Ovary (tissue), 10 donors: ENCODE measurements around the gene PLEKHG2. TPM values are rescaled to one million over a fixed set of nuclear protein-coding genes. Genes with fewer than 3 reads are reported as not detected.

Experiments used
- DNase-seq, 5 donors: peaks; one replicate each; pipeline ENCODE4 v3.0.0-alpha.2; 2019 to 2020
- H3K27ac ChIP-seq, 2 donors: fragments of 200-600 bp; one replicate each; pipeline versions ENCODE4 v1.5.1 to v1.8.0; 2019 to 2022
- H3K27me3 ChIP-seq: fragments of 200-600 bp; one replicate; pipeline ENCODE4 v1.8.0; 2022
- H3K36me3 ChIP-seq: fragments of 200-600 bp; sonication (generic); one replicate; pipeline ENCODE4 v1.5.1; 2019
- H3K4me1 ChIP-seq: one replicate; pipeline ENCODE4 v1.8.1; 2013; ENCODE audit warnings: mild to moderate bottlenecking, moderate library complexity; ENCODE audit not compliant: insufficient read depth
- H3K4me3 ChIP-seq: fragments of 200-600 bp; sonication (generic); one replicate; pipeline ENCODE4 v1.5.1; 2017
- H3K9me3 ChIP-seq, 2 donors: fragments of 200-600 bp in 1 of 2; sonication (generic) in 1 of 2; one replicate each; pipeline versions ENCODE4 v1.5.1 to v1.8.1; 2013 to 2019; ENCODE audit warnings: mild to moderate bottlenecking in 1 of 2, moderate library complexity in 1 of 2
- CTCF ChIP-seq, 3 donors: fragments of 450-650 bp in 2 of 3; fragments of 200-600 bp in 1 of 3; IDR thresholded peaks; one replicate each; pipeline versions ENCODE4 v1.5.1 to v1.8.0; 2016 to 2022; ENCODE audit warnings: antibody characterized with exemption in 3 of 3, mild to moderate bottlenecking in 1 of 3
- EP300 ChIP-seq: sonication (generic); formaldehyde crosslinking; IDR thresholded peaks from one replicate; pipeline ENCODE4 v1.6.1; 2017; ENCODE audit warnings: antibody characterized with exemption
- POLR2A ChIP-seq: fragments of 450-650 bp; IDR thresholded peaks from one replicate; pipeline ENCODE4 v1.6.1; 2017; ENCODE audit warnings: antibody characterized with exemption, mild to moderate bottlenecking, moderate library complexity
- WGBS, 3 donors: extraction: QIAGEN DNeasy Blood & Tissue Kit in 1 of 3; methylation state at CpG; one replicate each; pipeline versions ENCODE4 v1.1.5 to v1.1.7; 2013 to 2017; 5-methylcytosine and 5-hydroxymethylcytosine counted together
- intact Hi-C, 4 donors: fragments of 100-400 bp; cut with DNase I; formaldehyde crosslinking; loops; one replicate each; pipeline versions ENCODE4 v1.11.0 to v1.15.1; 2022 to 2023
- long read RNA-seq, 3 donors: library from polyadenylated mRNA in 2 of 3; unstranded in 2 of 3; transcript quantifications; one replicate each; pipeline ENCODE4 v2.0.0 and lab custom pipeline, GENCODE V29; 2021 to 2026
- polyA plus RNA-seq, 2 donors: library from polyadenylated mRNA; stranded (reverse); fragments of 200-250 nt in 1 of 2; fragments of 350-450 nt in 1 of 2; fragmentation: Illumina TruSeq in 1 of 2; extraction: RNeasy Lipid Tissue Mini Kit (QIAGEN cat#74804) in 1 of 2; gene quantifications; one replicate each; pipeline ENCODE4 v1.2.3, GENCODE V29; 2013 to 2014
- total RNA-seq, 7 donors: library from RNA; depleted of rRNA in 2 of 7; stranded (reverse); fragments of >200 nt in 2 of 7; fragmentation: NEBNext Ultra II Directional in 3 of 7; extraction: Animal tissue kit (Norgen Biotek cat#: 25700) in 3 of 7; gene quantifications; one replicate each; pipeline versions ENCODE4 v1.1.0 to v1.2.4, GENCODE V29; 2016 to 2023
- donor health status: DM: no; HTN: no; CAD: no; lungs with moderate emphysema.
- donor health status: DM: no; HTN: no; CAD: no.
- donor health status: Bipolar disorder and iron deficiency.
- donor health status: DM: yes; HTN: yes; CAD: no.
- donor health status: DM: no; HTN: no; CAD: no.
- donor health status: DM: yes; HTN: yes; CAD: no.

The PLEKHG2 gene
- 10 to 100 TPM in 6 of 7 donors, 1 to 10 TPM in 1; 8.6 to 68.0 (median 33.9) TPM for total RNA-seq
- polyA plus RNA-seq: 10 to 100 TPM; 12.9 to 23.0 TPM
- long read RNA-seq, donor 1, partial matches to known transcripts: 6 of 15 reads
- long read RNA-seq, donor 1, other reads (novel, unspliced or antisense): 9 of 15 reads
- long read RNA-seq, donor 2, partial matches to known transcripts: 0 of 1 reads
- long read RNA-seq, donor 2, other reads (novel, unspliced or antisense): 0 of 1 reads
- long read RNA-seq, donor 3, partial matches to known transcripts: 9 of 16 reads
- long read RNA-seq, donor 3, other reads (novel, unspliced or antisense): 7 of 16 reads

DNA sequence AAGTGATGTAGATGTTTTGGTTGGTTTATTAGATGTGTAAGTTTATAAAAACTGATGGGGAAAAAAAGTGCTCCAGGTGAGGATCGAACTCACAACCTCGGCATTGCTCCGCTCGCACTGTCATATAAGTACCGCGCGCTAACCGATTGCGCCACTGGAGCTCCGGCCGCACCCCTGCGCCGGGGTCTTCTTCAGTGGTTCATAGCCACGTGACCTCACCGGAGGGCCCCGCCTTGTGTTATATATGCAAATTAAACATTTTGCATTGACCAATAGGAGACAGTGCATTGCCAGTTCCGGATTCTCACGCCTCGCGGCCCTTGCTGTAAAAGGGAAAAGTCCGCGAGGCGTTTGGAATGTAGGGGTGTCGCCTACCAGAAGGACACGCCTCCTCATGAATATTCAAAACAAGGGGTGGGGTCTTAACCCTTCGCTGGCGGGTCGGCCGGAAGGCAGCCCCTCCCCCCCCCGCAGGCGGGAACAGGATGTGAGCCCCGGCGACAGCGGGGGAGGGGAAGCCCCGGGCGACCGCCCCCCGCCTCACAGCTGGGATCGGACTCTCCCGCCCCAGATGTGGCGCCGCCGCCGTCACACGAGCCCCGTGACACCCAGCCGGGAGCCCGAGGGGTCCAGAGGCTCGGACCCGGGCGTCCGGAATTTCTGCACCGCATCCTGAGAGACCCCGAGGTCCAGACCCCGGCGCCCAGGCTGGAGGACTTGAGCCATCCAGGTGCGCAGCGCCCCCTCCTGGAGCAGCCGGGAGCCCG lies at the start of gene PLEKHG2:
Gene PLEKHG2, plus strand, starts transcription at position 570 of the 767 bp plus-strand sequence. CDS start 1,418 bp downstream, outside the sequence.
- H3K27me3 ChIP-seq: no peaks in the 10 kb centered on the region
- no peaks in the 10 kb centered on the region for H3K36me3 ChIP-seq
- TF ChIP-seq EP300 (peak; percentile 86), POLR2A (peak; percentile 57), CTCF (IDR thresholded peaks at IDR 0.05) (peak; percentile 91 to 93 (median 92))
- 0% methylated on average over 30 to 60 of the region's 60 CpGs for WGBS, 3 donors
- H3K4me1 ChIP-seq: peaks cover 24% of the 10 kb centered on the region
- peak; percentile 96 to 98 (median 98) for DNase-seq
- peak within 1 kb of the TSS; percentile 87 to 98 for H3K27ac ChIP-seq
- H3K4me3 ChIP-seq: peak within 1 kb of the TSS; percentile 97
- H3K9me3 ChIP-seq: no peaks in the 10 kb centered on the region
- intact Hi-C loops: loop anchor here in 2 of 4 donors (2.0 kb wide), 2 partner anchors 15 to 33 kb away; partner anchors contain the start of gene SUPT5H (in 1 of the 2)

GRCh38 chr19:39362682-39363657 lies 49.5 kb upstream of the PLEKHG2 start:
- Histone ChIP-seq H3K27ac (no peak overlapping the region), H3K4me1 (peaks cover 5% of the 10 kb centered on the region), H3K36me3 (no peaks in the 10 kb centered on the region), H3K4me3 (no peak overlapping the region), H3K9me3 (no peaks in the 10 kb centered on the region), H3K27me3 (no peaks in the 10 kb centered on the region)
- TF ChIP-seq POLR2A (no peak), CTCF (IDR thresholded peaks at IDR 0.05) (no peak), EP300 (no peak)
- 31 to 35% (median 33%) methylated on average over 6 of the region's 6 CpGs for WGBS, 3 donors
- intact Hi-C loops: no loop called here
- peak in 2 of 5 donors; percentile 58 to 75 for DNase-seq

DNA sequence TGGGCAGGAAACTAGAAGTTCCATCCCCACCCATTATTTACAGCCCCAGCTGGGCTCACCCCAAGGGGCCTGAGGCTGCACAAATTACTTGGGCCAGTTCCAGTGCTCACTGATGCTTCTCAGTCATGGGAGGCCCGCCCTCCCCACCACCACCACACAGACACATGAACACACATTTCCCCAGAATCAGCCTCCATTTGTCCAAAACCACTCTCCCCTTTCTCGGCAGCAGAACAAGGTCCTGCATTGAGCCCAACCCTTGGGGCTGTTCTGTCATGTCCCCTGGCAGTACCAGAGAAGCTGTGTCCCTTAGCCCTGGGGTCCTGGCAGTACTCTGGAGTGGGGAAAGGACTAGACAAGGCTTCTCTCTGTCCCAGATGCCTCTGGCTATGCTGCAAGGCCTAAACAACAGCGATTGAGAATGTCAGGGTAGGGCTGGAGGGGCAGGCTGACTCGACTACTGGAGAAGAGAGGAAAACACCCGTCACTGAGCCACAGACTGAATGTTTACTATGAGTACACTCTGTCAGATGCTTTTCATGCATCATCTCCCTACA lies 48.5 kb upstream of the PLEKHG2 start:
- peaks cover 5% of the 10 kb centered on the region for H3K4me1 ChIP-seq
- no peak for DNase-seq
- intact Hi-C loops: no loop called here
- WGBS, 3 donors: 45 to 70% (median 68%) methylated on average over 5 of the region's 5 CpGs
- no peaks in the 10 kb centered on the region for H3K9me3 ChIP-seq
- H3K36me3 ChIP-seq: no peaks in the 10 kb centered on the region
- TF ChIP-seq POLR2A (no peak), CTCF (IDR thresholded peaks at IDR 0.05) (no peak), EP300 (no peak)
- no peak overlapping the region for H3K4me3 ChIP-seq
- H3K27ac ChIP-seq: peak overlapping the region in 1 of 2 donors; percentile 22
- no peaks in the 10 kb centered on the region for H3K27me3 ChIP-seq
